ENCODE measurements around the gene PYGB. TPM values are rescaled to one million over a fixed set of nuclear protein-coding genes. Genes with fewer than 3 reads are reported as not detected.

The PYGB gene
- total RNA-seq, 1 donor = 194 TPM

GRCh38 chr20:25249198-25249931 is 1.5 kb downstream of the PYGB start:
- peaks cover 60% of the 10 kb centered on the region for H3K79me2 ChIP-seq (ENCODE audit: insufficient read depth, low read length)
- no peaks in the 10 kb centered on the region for H3K36me3 ChIP-seq (ENCODE audit: insufficient read depth, low read length)
- H3K27ac ChIP-seq (ENCODE audit: low read depth, low read length) = peak overlapping the region; percentile 75

GRCh38 chr20:25250508-25250907 is 2.6 kb downstream of the PYGB start:
- peak overlapping the region; percentile 91 for H3K4me2 ChIP-seq (ENCODE audit: insufficient read depth, low read length)
- peaks cover 6% of the 10 kb centered on the region for H3K36me3 ChIP-seq (ENCODE audit: insufficient read depth, low read length)
- peak overlapping the region; percentile 11 for H3K27ac ChIP-seq (ENCODE audit: low read depth, low read length)
- peak; percentile 90 for DNase-seq (ENCODE audit: insufficient read length, low spot score, missing footprints)
- H3K27me3 ChIP-seq (ENCODE audit: insufficient read depth, low read length) = no peaks in the 10 kb centered on the region
- no peak for TF ChIP-seq CTCF (IDR thresholded peaks at IDR 0.05; ENCODE audit: extremely low read depth, low read depth, low read length)
- H3K9me3 ChIP-seq (ENCODE audit: low read depth, low read length) = no peaks in the 10 kb centered on the region
- H3K4me1 ChIP-seq (ENCODE audit: insufficient read depth, low read length) = peaks cover 60% of the 10 kb centered on the region
- H2AFZ ChIP-seq (ENCODE audit: low read length) = no peak overlapping the region
- H3K4me3 ChIP-seq (ENCODE audit: insufficient read depth, low read length) = peak overlapping the region; percentile 16
- H4K20me1 ChIP-seq (ENCODE audit: insufficient read depth, low read length) = peaks cover 56% of the 10 kb centered on the region
- peaks cover 71% of the 10 kb centered on the region for H3K79me2 ChIP-seq (ENCODE audit: insufficient read depth, low read length)

More at GRCh38 chr20:25249198-25249931, 1.5 kb downstream of the PYGB start:
- Histone ChIP-seq H2AFZ (ENCODE audit: low read length) (no peak overlapping the region), H3K9me3 (ENCODE audit: low read depth, low read length) (no peaks in the 10 kb centered on the region), H3K4me1 (ENCODE audit: insufficient read depth, low read length) (peaks cover 51% of the 10 kb centered on the region), H3K4me2 (ENCODE audit: insufficient read depth, low read length) (peak overlapping the region; percentile 91), H4K20me1 (ENCODE audit: insufficient read depth, low read length) (peaks cover 44% of the 10 kb centered on the region), H3K4me3 (ENCODE audit: insufficient read depth, low read length) (peak overlapping the region; percentile 87), H3K27me3 (ENCODE audit: insufficient read depth, low read length) (no peaks in the 10 kb centered on the region)
- TF ChIP-seq CTCF (IDR thresholded peaks at IDR 0.05; ENCODE audit: extremely low read depth, low read depth, low read length) = no peak
- peak; percentile 85 for DNase-seq (ENCODE audit: insufficient read length, low spot score, missing footprints)

GRCh38 chr20:25251019-25251418 is 3.1 kb downstream of the PYGB start:
- H4K20me1 ChIP-seq (ENCODE audit: insufficient read depth, low read length) = peaks cover 56% of the 10 kb centered on the region
- H2AFZ ChIP-seq (ENCODE audit: low read length) = no peak overlapping the region
- peaks cover 63% of the 10 kb centered on the region for H3K4me1 ChIP-seq (ENCODE audit: insufficient read depth, low read length)
- H3K9me3 ChIP-seq (ENCODE audit: low read depth, low read length) = no peaks in the 10 kb centered on the region
- H3K36me3 ChIP-seq (ENCODE audit: insufficient read depth, low read length) = peaks cover 6% of the 10 kb centered on the region
- no peak for TF ChIP-seq CTCF (IDR thresholded peaks at IDR 0.05; ENCODE audit: extremely low read depth, low read depth, low read length)
- peak overlapping the region; percentile 14 for H3K27ac ChIP-seq (ENCODE audit: low read depth, low read length)
- H3K4me3 ChIP-seq (ENCODE audit: insufficient read depth, low read length) = no peak overlapping the region
- no peaks in the 10 kb centered on the region for H3K27me3 ChIP-seq (ENCODE audit: insufficient read depth, low read length)
- H3K79me2 ChIP-seq (ENCODE audit: insufficient read depth, low read length) = peaks cover 76% of the 10 kb centered on the region
- H3K4me2 ChIP-seq (ENCODE audit: insufficient read depth, low read length) = no peak overlapping the region
- no peak for DNase-seq (ENCODE audit: insufficient read length, low spot score, missing footprints)

GRCh38 chr20:25251558-25251957 is 3.7 kb downstream of the PYGB start:
- no peak overlapping the region for H3K4me3 ChIP-seq (ENCODE audit: insufficient read depth, low read length)
- H3K79me2 ChIP-seq (ENCODE audit: insufficient read depth, low read length) = peaks cover 82% of the 10 kb centered on the region
- peak; percentile 79 for DNase-seq (ENCODE audit: insufficient read length, low spot score, missing footprints)
- no peak for TF ChIP-seq CTCF (IDR thresholded peaks at IDR 0.05; ENCODE audit: extremely low read depth, low read depth, low read length)
- peaks cover 6% of the 10 kb centered on the region for H3K36me3 ChIP-seq (ENCODE audit: insufficient read depth, low read length)
- no peaks in the 10 kb centered on the region for H3K27me3 ChIP-seq (ENCODE audit: insufficient read depth, low read length)
- H3K9me3 ChIP-seq (ENCODE audit: low read depth, low read length) = no peaks in the 10 kb centered on the region
- no peak overlapping the region for H3K4me2 ChIP-seq (ENCODE audit: insufficient read depth, low read length)
- no peak overlapping the region for H2AFZ ChIP-seq (ENCODE audit: low read length)
- peaks cover 58% of the 10 kb centered on the region for H4K20me1 ChIP-seq (ENCODE audit: insufficient read depth, low read length)
- peaks cover 63% of the 10 kb centered on the region for H3K4me1 ChIP-seq (ENCODE audit: insufficient read depth, low read length)
- peak overlapping the region; percentile 14 for H3K27ac ChIP-seq (ENCODE audit: low read depth, low read length)
